Stimulated activated CD4-positive, alpha-beta T cell treated with anti-CD3 and anti-CD28 coated beads, Interleukin-15, amount 100 ng/mL, for 48 hours (primary cell): ENCODE data around the gene ZNF343.
A peak's percentile ranks its signal among the peaks of the same experiment; 100 is the strongest.
"Not testable (repeated sequence)": the region's sequence is repeated elsewhere in the genome, so short reads cannot be mapped to it uniquely, and the experiment has no call there.

Source experiments
- DNase-seq, 2 donors: peaks; one replicate each; pipeline ENCODE4 v3.0.0-alpha.2; 2020; ENCODE audit warnings: low read depth in 2 of 2

Gene ZNF343

DNA sequence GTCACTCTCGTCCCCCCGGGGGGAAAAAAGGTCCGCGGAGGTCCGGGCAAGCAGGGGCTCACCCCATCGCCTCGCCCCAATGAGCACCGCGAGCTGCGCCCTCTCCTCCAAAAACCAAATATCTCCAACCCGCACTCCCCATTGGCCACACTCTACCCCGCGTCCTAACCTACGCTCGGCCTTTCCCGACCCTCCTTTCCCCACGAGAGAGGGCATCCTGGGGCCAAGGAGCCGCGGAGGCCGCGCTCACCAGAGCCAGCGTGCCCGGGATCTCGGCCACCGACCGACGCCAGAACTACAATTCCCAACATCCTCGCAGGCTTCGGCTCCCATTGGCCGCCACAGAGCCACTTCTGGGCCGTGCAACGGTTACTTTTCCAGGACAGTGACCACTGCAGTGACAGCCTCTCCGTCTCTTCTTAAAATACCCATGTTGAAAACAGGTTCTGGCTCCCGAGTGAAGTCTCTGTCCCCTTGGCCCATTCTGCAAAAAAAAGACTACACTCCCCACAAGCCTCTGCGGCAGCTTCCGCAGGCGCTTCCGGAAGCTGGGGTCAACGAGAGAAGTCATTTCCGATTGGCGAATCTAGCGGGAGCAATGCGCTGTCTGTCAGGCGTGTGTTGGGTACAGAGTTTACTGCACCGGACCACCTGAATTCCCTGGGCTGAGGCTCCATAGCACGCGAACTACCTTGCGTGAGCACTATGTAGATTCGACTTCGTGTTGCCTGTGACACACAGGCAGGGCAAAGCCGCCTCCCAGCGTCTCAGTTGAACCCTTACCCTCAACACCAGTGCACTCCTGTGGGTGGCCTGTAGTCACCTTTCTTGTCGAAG, at the start of gene ZNF343:
Gene ZNF343, minus strand, starts transcription at position 285 of the 837 bp plus-strand sequence. CDS start 15,020 bp downstream, outside the sequence.
- DNase-seq: peak; percentile 64 to 67

DNA sequence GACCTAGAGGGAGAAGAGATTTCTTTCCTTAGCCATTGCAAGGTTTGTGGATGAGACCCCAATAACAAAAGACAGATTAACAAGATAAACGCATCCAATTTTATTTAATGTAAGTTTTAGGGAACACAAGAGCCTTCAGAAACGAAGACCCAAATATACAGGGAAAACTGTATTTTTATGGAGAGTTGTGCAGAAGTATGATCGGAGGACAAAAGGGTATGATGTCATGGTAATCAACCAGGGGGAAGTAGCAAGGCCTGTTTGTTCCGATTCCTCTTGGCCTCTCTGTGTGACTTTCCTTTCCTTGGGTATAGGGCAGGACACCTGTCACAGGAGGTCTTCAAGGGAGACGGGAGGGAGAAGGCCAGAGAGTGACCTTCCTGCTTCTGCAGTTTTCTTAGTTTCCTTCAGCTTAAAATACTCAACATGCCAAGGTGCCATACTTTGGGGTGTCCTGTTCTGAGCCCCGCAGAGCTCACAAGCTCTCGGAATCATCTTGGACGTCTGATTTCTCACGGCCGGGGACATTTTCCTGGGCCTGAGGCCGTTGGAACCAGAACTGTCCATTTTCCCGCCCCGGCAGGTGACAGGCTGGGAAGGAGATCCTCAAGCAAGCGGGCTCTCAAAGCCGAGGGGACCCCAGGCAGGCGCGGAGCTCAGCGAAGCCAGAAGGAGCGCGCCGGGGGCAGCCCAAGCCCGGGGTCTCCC, 49.3 kb upstream of the ZNF343 start:
- DNase-seq: no peak

DNA sequence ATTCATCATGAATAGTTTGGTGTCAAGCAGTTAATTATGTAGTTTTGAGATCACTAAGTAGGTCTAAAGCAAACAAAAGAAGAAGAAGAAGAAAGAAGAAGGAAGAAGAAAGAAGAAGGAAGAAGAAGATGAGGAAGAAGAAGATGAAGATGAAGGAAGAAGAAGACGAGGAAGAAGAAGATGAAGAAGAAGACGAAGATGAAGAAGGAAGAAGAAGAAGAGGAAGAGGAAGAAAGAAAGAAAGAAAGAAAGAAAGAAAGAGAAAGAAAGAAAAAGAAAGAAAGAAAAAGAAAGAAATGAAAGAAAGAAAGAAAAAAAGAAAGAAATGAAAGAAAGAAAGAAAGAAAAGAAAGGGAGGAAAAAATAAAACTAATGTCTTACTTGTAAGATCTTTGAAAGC, 36.9 kb upstream of the ZNF343 start:
- DNase-seq: no peak

DNA sequence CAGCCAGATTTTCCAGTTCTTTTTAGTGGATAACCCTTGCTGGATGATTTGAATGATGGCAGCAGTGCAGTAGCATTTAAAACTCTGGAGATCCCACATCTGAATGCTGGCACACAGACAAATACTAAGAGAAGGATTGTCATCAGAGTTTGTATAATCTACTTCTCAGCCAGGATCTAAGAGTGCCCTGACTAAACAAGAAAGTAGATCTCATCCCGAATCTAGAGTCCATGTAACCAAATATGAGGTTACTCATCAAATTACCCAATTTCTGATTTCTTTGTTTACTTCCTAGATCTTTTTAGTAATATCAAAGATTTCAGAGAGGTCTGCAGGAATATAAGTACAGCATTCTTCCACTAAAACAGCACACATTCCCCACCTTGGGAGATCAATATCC, 35.5 kb upstream of the ZNF343 start:
- DNase-seq: no peak

DNA sequence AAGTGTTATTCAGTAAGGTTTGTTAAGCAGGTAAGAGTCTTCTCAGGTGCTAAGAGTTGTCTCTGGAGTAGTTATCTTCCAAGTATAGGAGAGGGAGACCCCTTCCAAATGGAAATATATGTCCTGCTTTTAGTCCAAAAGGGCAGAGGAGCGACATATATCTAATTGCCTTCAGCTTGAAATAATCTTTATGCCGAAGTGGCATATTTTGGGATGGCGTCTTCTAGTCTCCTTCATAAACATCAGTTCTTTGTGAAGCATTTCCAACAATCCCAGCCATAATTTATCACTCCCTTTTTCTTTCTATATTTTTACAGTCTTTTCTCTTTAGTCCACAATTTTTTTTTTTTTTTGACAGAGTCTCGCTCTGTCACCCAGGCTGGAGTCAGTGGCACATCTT, 33.6 kb upstream of the ZNF343 start:
- no peak for DNase-seq

DNA sequence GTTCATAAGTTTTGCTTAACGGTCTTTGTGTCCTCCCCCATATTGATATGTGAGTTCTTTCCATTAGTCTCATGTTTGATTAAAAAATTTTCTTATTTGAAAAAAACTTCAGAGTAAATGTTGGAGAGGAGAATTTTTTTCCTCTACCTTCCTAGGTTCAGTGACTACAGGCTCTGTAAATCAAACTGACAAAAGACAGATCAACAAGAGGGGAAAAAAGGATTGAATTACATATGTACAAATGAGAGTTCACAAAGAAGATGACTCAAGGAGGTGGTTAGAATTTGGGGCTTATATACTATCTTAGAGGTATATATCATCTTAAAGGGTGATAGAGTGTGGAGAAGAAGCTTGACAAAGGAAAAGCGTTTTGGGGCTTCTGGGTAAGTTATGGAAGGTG, 33.2 kb upstream of the ZNF343 start:
- no peak for DNase-seq

DNA sequence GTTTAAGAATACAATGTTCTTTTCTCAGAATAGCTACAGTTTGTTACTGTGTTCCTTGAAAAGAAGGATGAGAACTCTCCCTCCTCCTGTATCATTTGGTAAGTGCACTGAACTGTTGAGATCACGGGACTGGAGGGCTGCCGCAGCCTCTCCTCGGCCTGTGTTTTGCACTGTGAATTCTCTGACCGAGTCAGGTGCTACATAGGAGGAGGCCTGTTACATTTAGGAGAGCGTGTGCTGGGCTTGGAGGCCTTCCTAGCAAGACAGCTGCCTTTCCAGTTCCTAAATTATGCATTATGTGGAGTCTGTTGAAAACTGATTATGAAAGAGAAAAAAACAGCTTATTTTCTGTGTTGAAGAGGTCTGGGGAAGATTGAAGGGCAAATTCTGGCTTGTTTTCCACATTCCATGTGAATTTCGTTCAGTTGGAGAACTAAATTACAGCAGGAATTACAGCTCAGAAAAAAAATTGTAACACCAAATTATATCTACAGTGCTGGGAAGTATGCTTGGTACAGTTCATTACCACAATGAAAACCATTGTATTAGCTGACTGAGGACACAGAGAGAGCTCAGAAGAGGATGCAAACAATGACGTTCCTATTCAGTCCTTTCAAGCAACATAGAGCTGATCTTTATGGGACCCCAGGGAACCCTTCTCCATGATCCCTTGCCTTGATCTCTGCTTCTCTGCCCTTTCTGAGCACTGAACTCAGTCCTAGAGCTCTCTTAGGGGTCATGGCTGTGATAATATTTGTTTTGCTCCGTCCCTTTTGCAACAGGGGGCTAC, 30.4 kb upstream of the ZNF343 start:
- DNase-seq: no peak

DNA sequence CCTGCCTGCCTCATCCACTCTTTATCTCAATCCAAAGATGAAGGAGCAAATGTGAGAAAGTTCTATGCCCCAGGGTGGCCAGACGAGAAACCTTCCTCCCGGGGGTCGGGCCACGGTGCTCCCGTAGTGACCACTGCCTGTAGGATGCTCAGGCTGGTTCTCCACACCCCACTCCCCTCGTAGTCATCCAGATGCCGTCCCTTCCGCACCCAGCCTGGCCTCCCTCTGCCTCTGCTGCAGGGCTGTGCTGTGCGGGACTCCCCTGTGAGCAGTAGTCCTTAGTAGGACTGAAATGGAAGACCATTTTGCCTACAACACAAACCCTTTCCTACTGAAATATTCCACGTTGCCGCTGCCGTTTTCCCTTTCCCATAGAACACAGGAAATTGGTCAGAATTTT, 29.6 kb upstream of the ZNF343 start:
- DNase-seq: no peak

DNA sequence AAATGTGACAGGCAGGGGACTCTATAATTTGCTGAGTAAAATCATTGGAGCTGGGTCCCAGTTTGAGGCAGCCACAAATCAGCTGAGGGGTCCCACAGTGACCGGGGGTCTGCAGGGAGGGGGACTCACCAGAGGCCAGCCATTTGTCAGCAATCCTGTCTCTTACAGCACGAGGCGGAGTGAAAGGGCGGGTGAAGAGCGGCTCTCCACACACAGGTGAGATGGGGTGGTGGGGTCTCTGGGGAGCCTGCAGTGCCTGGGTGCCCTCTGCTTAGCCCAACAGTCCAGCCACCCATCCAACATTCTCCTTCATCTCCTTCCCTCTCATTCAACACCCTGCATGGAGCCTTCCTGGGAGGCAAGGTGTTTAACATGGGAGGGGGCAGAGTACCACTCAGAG, 28.4 kb upstream of the ZNF343 start:
- no peak for DNase-seq

DNA sequence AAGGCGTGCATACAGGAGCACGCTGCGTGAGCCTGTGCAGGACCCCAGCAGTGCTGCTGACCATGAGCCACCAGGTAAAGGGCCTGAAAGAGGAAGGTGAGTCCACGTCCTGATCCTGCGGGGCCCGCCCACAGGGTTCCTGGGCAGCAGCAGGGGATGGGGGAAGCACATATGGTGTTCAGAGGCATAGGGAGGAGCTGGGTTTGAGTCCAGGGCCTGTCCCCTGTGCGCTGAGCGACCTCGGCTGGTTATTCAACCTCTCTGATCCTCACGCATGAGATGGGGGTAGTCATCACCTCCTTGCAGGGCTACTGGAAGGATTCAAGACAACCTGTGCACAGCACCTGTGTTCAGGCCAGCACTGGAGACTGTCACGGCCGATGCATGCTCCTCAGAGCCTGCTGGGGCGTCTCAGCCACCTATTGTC, 27.9 kb upstream of the ZNF343 start, which contains the start of gene TMC2:
Gene TMC2, plus strand, starts transcription at position 14 of the 427 bp plus-strand sequence. Its CDS starts 49 bp downstream, at position 63.
- no peak for DNase-seq

DNA sequence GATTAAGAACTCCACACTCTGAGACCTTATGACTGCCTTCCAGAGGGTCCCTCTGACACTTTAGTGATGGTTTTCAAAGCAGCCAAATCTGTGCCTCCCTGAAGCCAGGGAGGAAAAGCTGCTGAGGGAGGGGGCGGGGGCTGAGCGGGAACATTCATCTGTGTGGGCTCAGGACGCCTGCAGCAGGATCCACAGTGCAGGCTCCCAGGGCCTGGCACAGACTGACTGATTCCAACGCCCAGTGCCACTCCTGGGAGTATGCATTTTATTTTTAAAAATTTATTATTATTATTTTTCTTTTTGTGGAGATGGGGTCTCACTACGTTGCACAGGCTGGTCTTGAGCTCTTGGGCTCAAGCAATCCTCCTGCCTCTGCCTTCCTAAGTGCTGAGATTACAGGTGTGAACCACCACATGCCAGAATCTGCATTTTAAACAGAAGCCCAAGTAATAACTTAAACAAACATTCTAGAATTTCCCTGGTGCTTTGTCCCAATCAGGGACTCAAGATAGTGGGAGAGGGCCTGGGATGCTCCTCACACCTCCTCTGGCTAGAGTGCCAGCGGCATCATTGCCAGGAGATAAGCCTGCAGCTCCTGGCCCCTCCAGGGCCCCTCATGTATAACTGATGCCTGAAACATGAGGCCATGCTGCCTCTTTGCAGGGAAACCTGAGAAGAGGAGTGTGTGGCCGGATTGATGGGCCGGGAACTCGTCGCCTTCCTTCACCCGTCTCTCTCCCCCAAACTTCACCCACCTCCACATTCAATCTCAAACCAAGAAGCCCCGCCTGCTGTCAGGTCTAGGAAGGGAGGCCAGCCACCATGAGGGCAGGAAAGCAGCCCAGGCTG, 27.2 kb upstream of the ZNF343 start:
- DNase-seq: no peak

DNA sequence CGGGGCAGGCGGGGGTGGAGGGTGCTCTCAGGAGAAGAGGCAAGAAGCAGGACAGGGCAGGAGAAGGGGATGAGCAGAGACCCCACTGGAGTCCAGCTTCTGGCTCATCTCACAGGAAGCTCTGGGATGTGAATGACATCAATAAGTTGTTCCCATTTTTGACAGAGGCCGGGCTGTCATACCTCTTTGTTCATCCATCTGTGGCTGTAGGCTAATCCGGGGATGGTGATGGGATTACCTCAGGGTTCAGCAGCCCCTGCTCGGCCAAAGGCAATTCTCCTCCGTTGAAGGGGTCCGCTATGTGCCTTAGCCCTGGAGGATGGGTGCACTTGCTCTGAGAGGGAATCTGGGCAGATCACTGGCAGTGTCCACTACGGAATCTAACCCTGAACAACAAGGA, 24.4 kb upstream of the ZNF343 start:
- DNase-seq: no peak

DNA sequence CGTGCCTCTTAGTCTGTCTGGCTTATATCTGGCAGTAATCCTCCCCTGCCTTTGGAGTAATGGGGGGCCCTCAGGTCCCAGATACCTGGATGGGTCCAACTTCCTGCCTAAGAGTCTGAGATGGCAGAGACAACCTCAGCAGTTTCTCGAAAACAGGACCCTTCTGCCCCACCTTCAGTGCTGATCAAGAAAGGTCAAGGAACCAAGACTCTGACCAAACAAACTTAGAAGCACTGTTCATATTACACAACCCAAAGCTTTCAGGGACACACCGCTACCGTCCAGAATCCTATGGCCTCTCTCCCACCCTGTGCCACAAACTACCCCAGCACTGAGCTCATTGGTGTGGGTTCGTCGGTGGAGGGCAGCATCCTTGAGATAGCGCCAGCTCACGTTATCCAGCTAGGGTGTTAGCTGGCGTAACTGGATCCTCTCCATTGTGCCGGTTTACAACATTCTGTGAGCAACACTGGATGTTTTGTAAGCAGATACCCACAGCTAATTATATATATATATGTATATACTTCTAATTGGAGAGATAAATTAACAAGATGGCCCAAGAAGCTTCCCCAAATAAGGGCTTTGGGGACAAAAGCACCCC, 20.1 kb upstream of the ZNF343 start:
- DNase-seq: no peak

DNA sequence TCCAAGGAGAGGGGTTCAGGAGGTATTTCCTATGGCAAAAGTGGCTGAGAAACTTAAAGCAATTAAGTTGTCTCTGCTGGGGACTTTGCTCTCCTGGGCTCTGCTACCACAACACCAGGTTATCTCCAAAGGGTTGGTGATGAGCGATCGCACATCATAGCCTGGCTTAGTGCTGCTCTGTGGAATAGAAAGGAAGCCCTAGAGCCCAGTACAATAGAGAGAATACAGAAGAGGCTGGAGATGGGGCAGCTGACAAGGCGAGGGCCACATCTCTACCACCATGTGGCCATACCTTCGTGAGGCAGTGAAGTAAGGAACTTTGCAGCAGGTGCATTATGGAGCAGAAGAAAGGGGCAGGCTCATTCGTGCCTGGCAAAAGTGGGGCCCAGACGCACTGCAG, 19.0 kb upstream of the ZNF343 start:
- DNase-seq: no peak

DNA sequence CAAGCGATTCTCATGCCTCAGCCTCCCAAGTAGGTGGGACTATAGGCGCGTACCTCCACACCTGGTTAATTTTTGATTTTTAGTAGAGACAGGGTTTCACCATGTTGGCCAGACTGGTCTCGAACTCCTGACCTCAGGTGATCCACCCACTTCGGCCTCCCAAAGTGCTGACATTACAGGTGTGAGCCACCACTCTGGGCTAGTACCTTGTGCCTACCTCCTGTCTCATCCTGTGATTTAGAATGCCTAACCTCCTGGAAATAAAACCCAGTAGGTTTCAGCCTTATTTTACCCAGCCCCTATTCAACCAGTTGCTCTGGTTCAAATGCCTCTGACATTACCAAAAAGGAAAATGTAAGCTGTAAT, 17.5 kb upstream of the ZNF343 start:
- not testable (repeated sequence) for DNase-seq

DNA sequence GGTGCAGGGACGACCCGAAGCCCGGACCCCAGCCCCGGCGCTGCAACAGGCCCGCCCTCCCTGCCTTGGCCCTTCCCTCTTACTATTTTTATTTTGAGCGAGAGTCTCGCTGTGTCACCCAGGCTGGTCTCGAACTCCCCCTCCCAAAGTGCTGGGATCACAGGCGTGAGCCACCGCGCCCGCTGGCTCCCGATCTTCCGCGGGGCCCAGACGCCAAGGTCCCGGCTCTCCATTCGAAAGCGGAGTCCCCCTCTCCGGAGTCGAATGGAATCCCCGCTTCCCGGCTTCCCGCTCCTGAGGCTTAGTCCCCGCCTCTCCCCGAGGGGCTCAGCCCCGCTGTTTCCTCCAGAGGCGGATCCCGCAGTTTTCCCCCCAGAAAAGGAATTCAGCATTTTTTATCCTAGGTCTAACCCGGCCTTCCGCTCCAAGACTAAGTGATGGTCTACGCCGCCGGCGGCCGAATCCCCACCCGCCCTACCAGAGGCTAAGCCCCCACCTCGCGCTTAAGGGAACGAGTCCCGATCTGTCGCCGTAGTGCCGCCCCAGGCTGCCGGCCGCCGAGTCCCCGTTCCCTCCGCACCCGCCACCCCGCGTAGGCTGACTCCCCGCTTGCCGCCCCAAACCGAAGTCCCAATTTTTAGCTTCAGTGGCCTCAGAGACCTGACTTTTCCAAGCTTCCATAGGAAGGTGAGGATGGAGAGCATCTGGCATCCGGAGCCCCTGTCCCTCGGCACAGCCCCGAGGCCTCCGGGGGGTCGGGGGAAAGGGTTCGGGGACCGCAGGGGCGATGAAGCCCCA, 16.2 kb upstream of the ZNF343 start:
- peak; percentile 24 to 27 for DNase-seq

DNA sequence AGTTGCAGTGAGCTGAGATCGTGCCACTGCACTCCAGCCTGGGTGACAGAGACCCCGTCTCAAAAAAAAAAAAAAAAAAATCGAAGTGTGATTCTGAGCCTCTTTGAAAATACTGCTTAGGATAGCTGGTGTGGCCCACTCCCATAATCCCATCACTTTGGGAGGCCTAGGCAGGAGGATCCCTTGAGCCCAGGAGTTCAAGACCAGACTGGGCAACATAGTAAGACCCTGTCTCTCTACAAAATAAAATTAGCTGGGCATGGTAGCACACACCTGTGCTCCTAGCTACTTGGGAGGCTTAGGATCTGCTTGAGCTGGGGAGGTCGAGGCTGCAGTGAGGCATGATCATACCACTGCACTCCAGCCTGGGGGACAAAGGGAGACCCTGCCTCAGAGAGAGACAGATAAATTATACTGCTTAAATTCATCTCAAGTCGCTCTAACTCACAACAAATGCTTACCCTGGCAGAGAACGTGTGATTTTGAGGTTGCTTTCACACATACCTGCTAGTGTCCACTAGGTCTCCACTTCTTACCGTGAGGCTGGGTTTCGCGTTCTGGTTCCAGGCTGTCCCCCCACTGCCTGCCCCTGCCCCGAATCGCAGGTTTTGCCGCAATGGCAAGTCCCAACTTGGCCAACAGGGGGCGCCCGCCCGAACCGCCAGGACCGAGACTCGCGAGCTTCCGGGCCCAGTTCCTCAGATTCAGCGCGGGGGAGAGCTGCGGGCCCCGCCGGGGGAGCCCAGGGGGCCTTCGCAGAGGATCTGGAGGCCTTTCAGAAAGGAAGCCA, 15.4 kb upstream of the ZNF343 start:
- peak; percentile 81 to 88 for DNase-seq

DNA sequence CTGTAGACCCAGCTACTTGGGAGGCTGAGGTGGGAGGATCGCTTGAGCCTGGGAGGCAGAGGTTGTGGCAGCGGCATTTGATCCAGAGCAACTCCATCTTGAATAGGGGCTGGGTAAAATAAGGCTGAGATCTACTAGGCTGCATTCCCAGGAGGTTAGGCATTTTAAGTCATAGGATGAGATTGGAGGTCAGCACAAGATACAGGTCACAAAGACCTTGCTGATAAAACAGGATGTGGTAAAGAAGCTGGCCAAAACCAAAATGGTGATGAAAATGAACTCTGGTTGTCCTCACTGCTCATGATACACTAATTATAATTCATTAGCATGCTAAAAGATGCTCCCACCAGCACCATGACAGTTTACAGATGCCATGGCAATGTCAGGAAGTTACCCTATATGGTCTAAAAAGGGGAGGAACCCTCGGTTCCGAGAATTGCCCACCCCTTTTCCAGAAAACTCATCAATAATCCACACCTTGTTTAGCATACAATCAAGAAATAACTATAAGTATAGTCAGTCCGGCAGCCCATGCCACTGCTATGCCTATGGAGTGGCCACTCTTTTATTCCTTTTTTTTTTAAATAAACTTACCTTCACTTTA, 14.2 kb upstream of the ZNF343 start:
- not testable (repeated sequence) for DNase-seq
